ENCODE data around the gene LRRFIP2.
"Not testable (repeated sequence)": the region's sequence is repeated elsewhere in the genome, so short reads cannot be mapped to it uniquely, and the experiment has no call there.

Gene LRRFIP2, protein sequence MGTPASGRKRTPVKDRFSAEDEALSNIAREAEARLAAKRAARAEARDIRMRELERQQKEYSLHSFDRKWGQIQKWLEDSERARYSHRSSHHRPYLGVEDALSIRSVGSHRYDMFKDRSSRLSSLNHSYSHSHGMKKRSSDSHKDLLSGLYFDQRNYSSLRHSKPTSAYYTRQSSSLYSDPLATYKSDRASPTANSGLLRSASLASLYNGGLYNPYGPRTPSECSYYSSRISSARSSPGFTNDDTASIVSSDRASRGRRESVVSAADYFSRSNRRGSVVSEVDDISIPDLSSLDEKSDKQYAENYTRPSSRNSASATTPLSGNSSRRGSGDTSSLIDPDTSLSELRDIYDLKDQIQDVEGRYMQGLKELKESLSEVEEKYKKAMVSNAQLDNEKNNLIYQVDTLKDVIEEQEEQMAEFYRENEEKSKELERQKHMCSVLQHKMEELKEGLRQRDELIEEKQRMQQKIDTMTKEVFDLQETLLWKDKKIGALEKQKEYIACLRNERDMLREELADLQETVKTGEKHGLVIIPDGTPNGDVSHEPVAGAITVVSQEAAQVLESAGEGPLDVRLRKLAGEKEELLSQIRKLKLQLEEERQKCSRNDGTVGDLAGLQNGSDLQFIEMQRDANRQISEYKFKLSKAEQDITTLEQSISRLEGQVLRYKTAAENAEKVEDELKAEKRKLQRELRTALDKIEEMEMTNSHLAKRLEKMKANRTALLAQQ

DNA sequence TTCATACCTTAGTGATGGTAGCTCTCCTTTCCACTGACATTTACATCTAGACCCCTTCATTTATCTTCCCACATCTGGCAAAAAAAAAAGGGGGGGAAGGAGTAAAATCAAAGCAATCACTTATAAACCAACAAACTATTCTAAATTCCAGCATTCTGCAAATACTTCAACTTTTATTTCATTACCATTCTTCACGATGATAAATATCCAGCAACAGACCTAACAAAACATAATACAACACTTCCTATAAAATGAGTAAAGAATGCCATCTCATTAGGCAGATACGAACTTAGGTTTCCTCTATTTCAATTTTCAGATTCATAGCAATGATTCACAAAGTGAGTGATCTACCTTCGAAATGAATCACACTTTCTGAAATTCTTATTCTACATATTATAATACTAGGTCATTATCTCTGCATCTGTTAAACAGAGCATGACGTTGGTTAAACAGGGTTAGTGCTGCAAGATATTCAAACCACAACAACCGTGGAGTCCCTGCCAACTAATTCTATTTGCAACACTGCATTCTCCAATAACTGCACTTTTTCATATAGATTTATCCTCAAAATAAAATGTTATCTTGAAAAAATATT lies at the start of gene LRRFIP2:
Gene LRRFIP2 (minus strand): TSS at position 51 of the 595 bp plus-strand sequence. CDS start 25,599 bp downstream, outside the sequence.
- TF ChIP-seq, protein P1, sequence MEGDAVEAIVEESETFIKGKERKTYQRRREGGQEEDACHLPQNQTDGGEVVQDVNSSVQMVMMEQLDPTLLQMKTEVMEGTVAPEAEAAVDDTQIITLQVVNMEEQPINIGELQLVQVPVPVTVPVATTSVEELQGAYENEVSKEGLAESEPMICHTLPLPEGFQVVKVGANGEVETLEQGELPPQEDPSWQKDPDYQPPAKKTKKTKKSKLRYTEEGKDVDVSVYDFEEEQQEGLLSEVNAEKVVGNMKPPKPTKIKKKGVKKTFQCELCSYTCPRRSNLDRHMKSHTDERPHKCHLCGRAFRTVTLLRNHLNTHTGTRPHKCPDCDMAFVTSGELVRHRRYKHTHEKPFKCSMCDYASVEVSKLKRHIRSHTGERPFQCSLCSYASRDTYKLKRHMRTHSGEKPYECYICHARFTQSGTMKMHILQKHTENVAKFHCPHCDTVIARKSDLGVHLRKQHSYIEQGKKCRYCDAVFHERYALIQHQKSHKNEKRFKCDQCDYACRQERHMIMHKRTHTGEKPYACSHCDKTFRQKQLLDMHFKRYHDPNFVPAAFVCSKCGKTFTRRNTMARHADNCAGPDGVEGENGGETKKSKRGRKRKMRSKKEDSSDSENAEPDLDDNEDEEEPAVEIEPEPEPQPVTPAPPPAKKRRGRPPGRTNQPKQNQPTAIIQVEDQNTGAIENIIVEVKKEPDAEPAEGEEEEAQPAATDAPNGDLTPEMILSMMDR (IDR thresholded peaks at IDR 0.05; ENCODE audit: low read depth, low read length, missing control alignments), result no peak
- peak within 1 kb of the TSS; percentile 98 for H3K4me3 ChIP-seq (ENCODE audit: low read depth, low read length)
- no peak for DNase-seq (ENCODE audit: low read depth)

DNA sequence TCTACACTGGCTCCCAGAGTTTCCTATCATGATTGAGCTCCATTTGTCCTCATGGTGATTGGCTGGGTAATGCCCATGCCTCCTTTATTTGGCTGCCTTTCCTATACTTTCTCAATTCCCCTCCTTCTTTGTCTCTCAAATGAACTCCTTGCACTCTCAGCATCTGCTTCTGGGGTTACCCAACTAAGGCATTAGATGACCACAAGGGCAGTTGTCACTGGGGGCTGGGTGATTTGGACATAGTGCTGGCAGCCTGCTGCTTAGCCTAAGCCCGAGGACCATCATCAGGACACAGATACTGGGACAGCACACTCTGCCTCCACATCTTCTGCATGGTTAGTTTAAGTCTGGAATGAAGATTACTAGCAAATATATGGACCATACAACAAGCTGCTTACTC lies 49.2 kb upstream of the LRRFIP2 start:
- TF ChIP-seq, protein P1 (IDR thresholded peaks at IDR 0.05; ENCODE audit: low read depth, low read length, missing control alignments), result no peak
- no peak overlapping the region for H3K4me3 ChIP-seq (ENCODE audit: low read depth, low read length)
- no peak for DNase-seq (ENCODE audit: low read depth)

DNA sequence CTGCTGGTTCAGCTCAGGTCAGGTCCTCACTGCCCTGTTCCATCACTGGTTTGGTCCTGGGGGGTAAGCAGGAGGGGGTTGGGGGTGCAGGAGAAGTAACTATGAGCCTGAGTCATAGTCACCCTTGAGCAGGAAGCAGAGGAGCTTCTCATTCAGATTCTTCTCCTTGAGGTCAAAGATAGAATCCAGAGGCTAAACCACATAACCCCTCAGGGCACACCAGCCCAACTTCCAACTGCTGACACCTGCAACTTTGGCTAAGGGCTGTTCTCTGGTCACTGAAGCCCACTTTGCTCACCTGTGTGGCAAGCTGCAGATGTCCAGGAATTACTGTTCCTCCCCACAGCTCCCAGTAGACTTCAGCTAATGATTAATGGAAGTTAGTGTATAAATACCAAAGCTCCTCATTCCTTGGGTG lies 48.8 kb upstream of the LRRFIP2 start:
- H3K4me3 ChIP-seq (ENCODE audit: low read depth, low read length), result no peak overlapping the region
- DNase-seq (ENCODE audit: low read depth), result no peak
- TF ChIP-seq, protein P1 (IDR thresholded peaks at IDR 0.05; ENCODE audit: low read depth, low read length, missing control alignments), result no peak

DNA sequence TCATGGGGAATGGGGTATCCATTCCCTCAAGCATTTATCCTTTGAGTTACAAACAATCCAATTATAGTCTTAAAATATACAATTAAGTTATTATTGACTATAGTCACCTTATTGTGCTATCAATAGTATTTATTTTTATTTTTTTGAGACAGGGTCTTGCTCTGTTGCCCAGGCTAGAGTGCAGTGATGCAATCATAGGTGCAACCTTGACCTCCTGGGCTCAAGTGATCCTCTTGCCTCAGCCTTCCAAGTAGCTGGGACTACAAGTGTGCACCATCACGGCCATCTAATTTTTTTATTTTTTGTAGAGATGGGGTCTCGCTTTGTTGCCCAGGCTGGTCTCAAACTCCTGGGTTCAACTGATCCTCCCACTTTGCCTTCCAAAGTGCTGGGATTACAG lies 48.2 kb upstream of the LRRFIP2 start:
- H3K4me3 ChIP-seq (ENCODE audit: low read depth, low read length); DNase-seq (ENCODE audit: low read depth): not testable (repeated sequence)

DNA sequence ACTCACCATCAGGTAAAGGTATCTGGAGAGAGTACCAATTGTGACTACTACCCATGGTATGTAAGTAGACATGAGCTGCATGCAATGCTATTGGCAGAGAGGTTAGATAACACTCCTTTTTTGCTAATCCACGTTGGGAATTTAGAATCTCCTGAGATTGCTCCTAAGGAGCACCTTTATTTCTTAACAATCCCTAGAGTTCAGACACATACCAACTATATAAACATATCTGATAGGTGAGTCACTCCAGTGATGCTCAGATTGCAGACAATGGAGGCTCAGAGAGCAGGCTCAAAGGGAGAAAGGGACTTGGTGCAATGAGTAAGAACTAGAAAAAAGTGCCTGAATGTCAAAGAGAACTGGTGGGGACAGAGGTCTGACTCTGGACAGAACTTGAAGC lies 47.0 kb upstream of the LRRFIP2 start:
- DNase-seq (ENCODE audit: low read depth), result no peak
- H3K4me3 ChIP-seq (ENCODE audit: low read depth, low read length), result no peak overlapping the region
- TF ChIP-seq, protein P1 (IDR thresholded peaks at IDR 0.05; ENCODE audit: low read depth, low read length, missing control alignments), result no peak

DNA sequence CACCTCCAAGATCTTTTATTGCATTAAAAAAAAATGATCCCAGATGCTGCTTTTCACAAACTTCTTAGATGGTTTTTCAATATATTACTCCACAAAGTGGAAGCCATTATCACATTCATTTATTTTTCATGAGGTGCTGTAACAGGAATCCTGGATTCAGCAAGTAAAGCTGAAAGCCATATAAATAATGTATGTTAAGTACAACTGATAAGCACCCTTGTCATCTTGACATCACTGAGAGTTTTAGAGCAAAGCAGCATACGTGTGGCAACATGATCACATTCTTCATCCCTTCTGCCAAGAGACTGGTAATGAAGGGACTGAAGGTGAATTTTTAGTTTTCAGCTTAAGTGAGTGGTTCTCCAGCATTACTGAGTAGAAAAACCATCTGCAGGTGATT lies 44.9 kb upstream of the LRRFIP2 start:
- TF ChIP-seq, protein P1 (IDR thresholded peaks at IDR 0.05; ENCODE audit: low read depth, low read length, missing control alignments), result no peak
- no peak for DNase-seq (ENCODE audit: low read depth)
- H3K4me3 ChIP-seq (ENCODE audit: low read depth, low read length), result no peak overlapping the region

DNA sequence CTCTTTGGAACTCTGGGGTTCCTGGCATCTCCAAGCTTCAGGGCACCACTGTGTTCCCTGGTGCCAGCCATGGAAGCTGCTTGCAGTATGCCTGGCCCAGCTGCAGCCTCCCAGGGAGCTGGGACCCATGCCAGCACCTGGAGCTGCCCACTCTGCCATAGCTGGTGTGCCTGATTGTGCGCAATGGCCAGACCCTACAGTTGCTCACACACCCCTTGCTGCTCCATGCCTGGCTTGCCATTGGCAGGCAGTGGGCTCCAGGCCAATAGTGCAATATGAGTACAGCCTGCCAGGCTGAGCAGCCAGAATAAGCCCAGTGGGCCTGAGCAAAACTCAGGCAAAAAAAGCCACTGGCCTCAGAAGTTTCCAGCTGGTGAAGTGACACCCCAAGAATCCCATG lies 43.8 kb upstream of the LRRFIP2 start:
- no peak for DNase-seq (ENCODE audit: low read depth)
- H3K4me3 ChIP-seq (ENCODE audit: low read depth, low read length), result no peak overlapping the region
- TF ChIP-seq, protein P1 (IDR thresholded peaks at IDR 0.05; ENCODE audit: low read depth, low read length, missing control alignments), result no peak
